GDM1 (cell line): ENCODE results near the gene KCNJ12.

Source experiments
- DNase-seq: peaks from one replicate; lab custom pipeline; 2025; lab: John Stamatoyannopoulos, UW

KCNJ12 gene

GRCh38 chr17:21368545-21369246 is 7.5 kb upstream of the KCNJ12 start:
- no peak for DNase-seq

GRCh38 chr17:21369395-21369794 is 6.8 kb upstream of the KCNJ12 start:
- DNase-seq: no peak

GRCh38 chr17:21370430-21370829 is 5.7 kb upstream of the KCNJ12 start:
- peak; percentile 13 for DNase-seq

- DNase-seq: no peak
Observed at GRCh38 chr17:21371511-21372081, 4.6 kb upstream of the KCNJ12 start.

GRCh38 chr17:21372256-21372954 is 3.8 kb upstream of the KCNJ12 start:
- no peak for DNase-seq

GRCh38 chr17:21373036-21373435 is 3.1 kb upstream of the KCNJ12 start:
- no peak for DNase-seq

GRCh38 chr17:21373696-21374440 is 2.3 kb upstream of the KCNJ12 start:
- no peak for DNase-seq

GRCh38 chr17:21374441-21375161 is 1.6 kb upstream of the KCNJ12 start:
- no peak for DNase-seq

GRCh38 chr17:21375162-21375560 is 996 bp upstream of the KCNJ12 start:
- no peak for DNase-seq

- no peak for DNase-seq
Observed at GRCh38 chr17:21375757-21376080, 438 bp upstream of the KCNJ12 start.

GRCh38 chr17:21376759-21377690 is 868 bp downstream of the KCNJ12 start:
- no peak for DNase-seq

- no peak for DNase-seq
Observed at GRCh38 chr17:21377705-21378396, 1.7 kb downstream of the KCNJ12 start.

GRCh38 chr17:21378553-21378952 is 2.4 kb downstream of the KCNJ12 start:
- no peak for DNase-seq

GRCh38 chr17:21379080-21379711 is 3.0 kb downstream of the KCNJ12 start:
- DNase-seq: no peak

GRCh38 chr17:21380659-21381058 is 4.5 kb downstream of the KCNJ12 start:
- no peak for DNase-seq

GRCh38 chr17:21381076-21381706 is 5.0 kb downstream of the KCNJ12 start:
- no peak for DNase-seq

GRCh38 chr17:21382560-21383495 is 6.7 kb downstream of the KCNJ12 start:
- DNase-seq: no peak

- no peak for DNase-seq
Observed at GRCh38 chr17:21385281-21385845, 9.2 kb downstream of the KCNJ12 start.
